Testis (tissue), 2 donors: ENCODE data around the gene ABHD16A.

Experiments used
- POLR2A ChIP-seq: fragments of 450-650 bp; IDR thresholded peaks from one replicate; pipeline ENCODE4 v1.6.1; 2017; ENCODE audit warnings: antibody characterized with exemption, mild to moderate bottlenecking, moderate library complexity
- TF ChIP-seq, protein P1 (sequence below), 3 experiments: fragments of 450-650 bp in 2 of 3; fragments of 200-600 bp in 1 of 3; sonication (generic) in 1 of 3; IDR thresholded peaks; one replicate each; pipeline ENCODE4 v1.5.1; 2016 to 2019; ENCODE audit warnings: antibody characterized with exemption in 3 of 3, mild to moderate bottlenecking in 2 of 3, moderate library complexity in 1 of 3

DNA sequence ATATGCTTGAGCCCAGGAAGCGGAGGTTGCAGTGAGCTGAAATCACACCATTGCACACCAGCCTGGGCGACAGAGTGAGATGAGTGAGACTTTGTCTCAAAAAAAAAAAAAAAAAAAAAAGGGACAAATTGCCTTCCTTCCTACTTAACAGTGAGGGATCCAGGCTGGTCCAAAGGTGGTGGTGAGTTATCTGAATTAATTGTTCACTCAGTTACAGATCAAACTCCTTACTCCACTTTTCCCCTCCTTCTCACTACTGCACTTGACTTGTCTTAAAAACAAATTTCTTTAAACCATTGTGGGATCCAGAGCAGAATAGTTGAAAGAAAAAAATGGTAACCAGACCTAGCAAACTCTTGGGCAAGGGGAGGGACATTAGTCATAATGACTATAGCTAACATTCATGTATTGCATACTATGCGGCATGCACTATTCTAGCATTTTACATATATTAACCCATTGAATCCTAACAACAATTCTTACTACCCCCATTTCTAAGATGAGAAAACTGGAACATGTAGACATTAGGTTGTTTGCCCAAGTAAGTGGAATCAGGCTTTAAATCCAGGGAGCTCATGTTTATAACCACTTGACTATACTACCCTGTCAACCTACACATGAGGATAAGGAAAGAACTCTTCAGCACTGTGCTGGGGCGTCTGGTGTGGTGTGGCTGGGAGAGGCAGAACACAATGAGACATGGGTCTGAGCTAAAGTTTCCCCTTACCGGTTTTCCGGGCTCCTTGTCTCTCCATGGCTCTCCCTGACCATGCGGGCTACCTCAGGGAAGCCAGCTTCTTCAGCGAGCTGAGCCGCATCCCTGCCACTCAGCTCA, 39.8 kb downstream of the ABHD16A start:
- TF ChIP-seq, protein P1, sequence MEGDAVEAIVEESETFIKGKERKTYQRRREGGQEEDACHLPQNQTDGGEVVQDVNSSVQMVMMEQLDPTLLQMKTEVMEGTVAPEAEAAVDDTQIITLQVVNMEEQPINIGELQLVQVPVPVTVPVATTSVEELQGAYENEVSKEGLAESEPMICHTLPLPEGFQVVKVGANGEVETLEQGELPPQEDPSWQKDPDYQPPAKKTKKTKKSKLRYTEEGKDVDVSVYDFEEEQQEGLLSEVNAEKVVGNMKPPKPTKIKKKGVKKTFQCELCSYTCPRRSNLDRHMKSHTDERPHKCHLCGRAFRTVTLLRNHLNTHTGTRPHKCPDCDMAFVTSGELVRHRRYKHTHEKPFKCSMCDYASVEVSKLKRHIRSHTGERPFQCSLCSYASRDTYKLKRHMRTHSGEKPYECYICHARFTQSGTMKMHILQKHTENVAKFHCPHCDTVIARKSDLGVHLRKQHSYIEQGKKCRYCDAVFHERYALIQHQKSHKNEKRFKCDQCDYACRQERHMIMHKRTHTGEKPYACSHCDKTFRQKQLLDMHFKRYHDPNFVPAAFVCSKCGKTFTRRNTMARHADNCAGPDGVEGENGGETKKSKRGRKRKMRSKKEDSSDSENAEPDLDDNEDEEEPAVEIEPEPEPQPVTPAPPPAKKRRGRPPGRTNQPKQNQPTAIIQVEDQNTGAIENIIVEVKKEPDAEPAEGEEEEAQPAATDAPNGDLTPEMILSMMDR (IDR thresholded peaks at IDR 0.05): no peak
- no peak for TF ChIP-seq POLR2A
